H1 (cell line): ENCODE data around the gene CUEDC2. TPM values are rescaled to one million over a fixed set of nuclear protein-coding genes. Genes with fewer than 3 reads are reported as not detected.

Experiments
- CTCF ChIA-PET: fragments of 300-600 bp; sonication (Branson Sonifier 250); formaldehyde crosslinking; loops from one replicate; lab custom pipeline; 2021; ENCODE audit not compliant: partially characterized antibody; lab: Charles Lee
- POLR2A ChIA-PET: fragments of 300-600 bp; sonication (Branson Sonifier 250); formaldehyde crosslinking; loops from one replicate; lab custom pipeline; 2021; ENCODE audit warnings: inconsistent platforms; ENCODE audit not compliant: partially characterized antibody; lab: Charles Lee
- DNase-seq, 2 experiments: peaks; one replicate each; pipeline versions ENCODE4 v3.0.0 to v3.0.0-alpha.2; 2010 to 2022; ENCODE audit warnings: low spot score in 2 of 2, low read depth in 1 of 2, mixed read lengths in 1 of 2
- FAIRE-seq: peaks from 2 replicates; lab custom pipeline; 2011; peaks lifted over from hg19 to GRCh38; lab: Jason Lieb, UNC
- H2AFZ ChIP-seq: 2 replicates; pipeline ENCODE4 v1.8.1; 2012; ENCODE audit warnings: low read length, inconsistent platforms
- H2AK5ac ChIP-seq: 2 replicates; pipeline ENCODE4 v1.6.1; 2013; ENCODE audit warnings: low read depth, low read length
- H2BK120ac ChIP-seq: replicated peaks from 2 replicates; pipeline ENCODE3; 2013; ENCODE audit warnings: low read depth, low read length, inconsistent platforms
- H2BK12ac ChIP-seq: 2 replicates; pipeline ENCODE4 v1.6.1; 2013; ENCODE audit warnings: low read depth, low read length
- H2BK15ac ChIP-seq: 2 replicates; pipeline ENCODE4 v1.6.1; 2013; ENCODE audit warnings: low read length
- H2BK20ac ChIP-seq: 2 replicates; pipeline ENCODE4 v1.6.1; 2013; ENCODE audit warnings: low read length
- H2BK5ac ChIP-seq: 2 replicates; pipeline ENCODE4 v1.6.1; 2013; ENCODE audit warnings: low read depth, low read length
- H3K14ac ChIP-seq: 2 replicates; pipeline ENCODE4 v1.6.1; 2013; ENCODE audit warnings: inconsistent platforms; ENCODE audit not compliant: insufficient read length
- H3K18ac ChIP-seq: 2 replicates; pipeline ENCODE4 v1.6.1; 2013; ENCODE audit warnings: low read length; ENCODE audit errors: extremely low read depth
- H3K23ac ChIP-seq: 2 replicates; pipeline ENCODE4 v1.6.1; 2013; ENCODE audit warnings: inconsistent platforms; ENCODE audit not compliant: insufficient read length
- H3K23me2 ChIP-seq: 2 replicates; pipeline ENCODE4 v1.6.1; 2013; ENCODE audit warnings: low read depth, low read length
- H3K27ac ChIP-seq: 2 replicates; pipeline ENCODE4 v1.6.1; 2011; ENCODE audit warnings: low read depth, low read length, inconsistent platforms
- H3K27me3 ChIP-seq, 4 experiments: replicated peaks in 1 of 4; 1 replicate in 1 of 4; 2 replicates in 3 of 4; pipeline versions ENCODE4 v1.6.1 to v1.8.1; 2011 to 2013; ENCODE audit warnings: low read length in 3 of 4, mild to moderate bottlenecking in 3 of 4, inconsistent platforms in 2 of 4, mixed read lengths in 2 of 4, moderate library complexity in 1 of 4; ENCODE audit not compliant: control insufficient read depth in 3 of 4, insufficient read depth in 3 of 4; ENCODE audit errors: extremely low read depth in 1 of 4
- H3K36me3 ChIP-seq, 4 experiments: 2 replicates each; pipeline versions ENCODE4 v1.6.1 to v1.8.1; 2011 to 2013; ENCODE audit warnings: mild to moderate bottlenecking in 4 of 4, low read length in 3 of 4, moderate library complexity in 2 of 4, control low read depth in 1 of 4, inconsistent platforms in 1 of 4; ENCODE audit not compliant: insufficient read depth in 4 of 4, control insufficient read depth in 2 of 4
- H3K4ac ChIP-seq: replicated peaks from 2 replicates; pipeline ENCODE3; 2013; ENCODE audit warnings: low read length, low read depth, mixed read lengths, inconsistent platforms; ENCODE audit not compliant: insufficient read length
- H3K4me1 ChIP-seq, 4 experiments: replicated peaks in 1 of 4; 1 replicate in 1 of 4; 2 replicates in 3 of 4; pipeline versions ENCODE4 v1.6.1 to v1.8.1; 2011 to 2013; ENCODE audit warnings: low read length in 3 of 4, inconsistent platforms in 2 of 4, mixed read lengths in 1 of 4; ENCODE audit not compliant: insufficient read depth in 4 of 4, control insufficient read depth in 3 of 4
- H3K4me2 ChIP-seq, 2 experiments: 2 replicates each; pipeline versions ENCODE4 v1.6.1 to v1.8.1; 2011 to 2013; ENCODE audit warnings: low read depth in 2 of 2, low read length in 2 of 2, control low read depth in 1 of 2, inconsistent platforms in 1 of 2, mild to moderate bottlenecking in 1 of 2; ENCODE audit not compliant: insufficient read depth in 1 of 2
- H3K4me3 ChIP-seq, 4 experiments: fragments of 200-600, 300-600 bp in 1 of 4; sonication (generic), shearing (Covaris generic), sonication (Bioruptor Twin) in 1 of 4; 2 replicates each; pipeline versions ENCODE4 v1.5.1 to v1.8.1; 2011 to 2016; ENCODE audit warnings: low read length in 4 of 4, low read depth in 3 of 4, control low read depth in 2 of 4, inconsistent platforms in 2 of 4, mild to moderate bottlenecking in 2 of 4, mixed read lengths in 1 of 4, moderate library complexity in 1 of 4; ENCODE audit not compliant: insufficient read depth in 2 of 4; ENCODE audit errors: extremely low read depth in 1 of 4
- H3K56ac ChIP-seq: replicated peaks from 2 replicates; pipeline ENCODE3; 2013; ENCODE audit warnings: low read depth, mild to moderate bottlenecking, mixed read lengths, low read length, inconsistent platforms; ENCODE audit not compliant: insufficient read length
- H3K79me1 ChIP-seq: 2 replicates; pipeline ENCODE4 v1.6.1; 2013; ENCODE audit warnings: low read depth, low read length, control low read depth
- H3K79me2 ChIP-seq, 2 experiments: 2 replicates each; pipeline versions ENCODE4 v1.6.1 to v1.8.1; 2012 to 2013; ENCODE audit warnings: low read length in 2 of 2, mild to moderate bottlenecking in 2 of 2, inconsistent platforms in 1 of 2; ENCODE audit not compliant: insufficient read depth in 2 of 2, control insufficient read depth in 1 of 2
- H3K9ac ChIP-seq, 4 experiments: replicated peaks in 1 of 4; 1 replicate in 1 of 4; 2 replicates in 3 of 4; pipeline versions ENCODE4 v1.6.1 to v1.8.1; 2011 to 2013; ENCODE audit warnings: low read depth in 3 of 4, low read length in 3 of 4, control low read depth in 2 of 4, mild to moderate bottlenecking in 2 of 4, moderate library complexity in 2 of 4, inconsistent platforms in 1 of 4; ENCODE audit errors: extremely low read depth in 1 of 4
- H3K9me3 ChIP-seq, 2 experiments: 2 replicates each; pipeline versions ENCODE4 v1.6.1 to v1.8.1; 2012 to 2013; ENCODE audit warnings: mild to moderate bottlenecking in 2 of 2, moderate library complexity in 2 of 2, control low read depth in 1 of 2, inconsistent platforms in 1 of 2, low read depth in 1 of 2, low read length in 1 of 2, mixed read lengths in 1 of 2; ENCODE audit not compliant: insufficient read depth in 2 of 2
- H4K20me1 ChIP-seq, 2 experiments: replicated peaks in 1 of 2; 2 replicates each; pipeline versions ENCODE3 to v1.8.1; 2011 to 2013; ENCODE audit warnings: inconsistent platforms in 2 of 2, low read length in 2 of 2, mild to moderate bottlenecking in 1 of 2; ENCODE audit not compliant: insufficient read depth in 2 of 2, control insufficient read depth in 1 of 2
- H4K5ac ChIP-seq: 2 replicates; pipeline ENCODE4 v1.6.1; 2013; ENCODE audit warnings: low read length, low read depth, mixed read lengths, inconsistent platforms; ENCODE audit not compliant: insufficient read length
- H4K8ac ChIP-seq: 2 replicates; pipeline ENCODE4 v1.8.0; 2013; ENCODE audit warnings: mild to moderate bottlenecking, moderate library complexity, low read length, inconsistent platforms; ENCODE audit not compliant: insufficient read depth; ENCODE audit errors: extremely low read depth
- H4K91ac ChIP-seq: replicated peaks from 2 replicates; pipeline ENCODE3; 2013; ENCODE audit warnings: low read length, mixed read lengths, inconsistent platforms; ENCODE audit not compliant: insufficient read length
- ASH2L ChIP-seq: fragments of 200-600, 300-600 bp; sonication (generic); IDR thresholded peaks from one replicate; pipeline ENCODE4 v1.7.1; 2017; ENCODE audit warnings: low read length
- BCL11A ChIP-seq, 2 experiments: IDR thresholded peaks; one replicate each; pipeline ENCODE4 v1.6.1; 2011; ENCODE audit warnings: low read depth in 2 of 2, low read length in 2 of 2, mild to moderate bottlenecking in 2 of 2
- CBX8 ChIP-seq: fragments of 300-800, 300-1000 bp; sonication (generic); IDR thresholded peaks from 2 replicates; pipeline ENCODE4 v1.7.1; 2016; ENCODE audit warnings: low read depth, low read length, borderline replicate concordance
- EZH2 ChIP-seq: fragments of 200-600 bp; sonication (generic); IDR thresholded peaks from 2 replicates; pipeline ENCODE4 v1.7.1; 2012; ENCODE audit warnings: low read depth, mild to moderate bottlenecking, moderate library complexity, low read length, inconsistent platforms; ENCODE audit not compliant: severe bottlenecking
- PHF8 ChIP-seq: fragments of 200-600 bp; sonication (generic); conservative IDR thresholded peaks from 2 replicates; pipeline ENCODE4 v1.7.1; 2012; ENCODE audit warnings: low read depth, mild to moderate bottlenecking, inconsistent platforms, low read length, moderate library complexity
- POU5F1 ChIP-seq: IDR thresholded peaks from 2 replicates; pipeline ENCODE4 v1.6.1; 2011; ENCODE audit warnings: low read depth, mild to moderate bottlenecking, low read length, moderate library complexity
- WGBS, 2 experiments: shearing (Covaris generic) in 1 of 2; methylation state at CpG; one replicate each; pipeline versions ENCODE4 v1.1.6 to v1.1.7; 2013 to 2015; ENCODE audit warnings: low lambda C conversion rate in 2 of 2, mixed read lengths in 2 of 2, inconsistent platforms in 1 of 2, low coverage in 1 of 2, missing lambda C conversion rate in 1 of 2; ENCODE audit not compliant: insufficient replicate concordance in 2 of 2, insufficient coverage in 1 of 2, insufficient read length in 1 of 2; ENCODE audit errors: extremely low coverage in 1 of 2, missing lambda C conversion rate in 1 of 2; 5-methylcytosine and 5-hydroxymethylcytosine counted together
- polyA plus RNA-seq, 7 experiments: library from polyadenylated mRNA; depleted of rRNA in 3 of 7; stranded (reverse) in 5 of 7; unstranded in 2 of 7; fragments of >200 nt in 5 of 7; fragments of 200-250 nt in 2 of 7; gene quantifications; 1 replicate in 5 of 7; 2 replicates in 1 of 7; 4 replicates in 1 of 7; pipeline versions ENCODE4 v1.2.1 to v1.2.3, GENCODE V29; 2011 to 2013; ENCODE audit warnings: missing spikeins in 2 of 7, mixed read lengths in 2 of 7
- total RNA-seq: library from RNA; stranded (reverse); fragmentation: NEBNext Ultra II Directional; extraction: Animal tissue kit (Norgen Biotek cat#: 25700); gene quantifications from 2 replicates; pipeline ENCODE4 v1.2.1, GENCODE V29; 2021
- TF ChIP-seq, protein P1 (sequence below): IDR thresholded peaks from 2 replicates; pipeline ENCODE4 v1.6.1; 2012; ENCODE audit warnings: inconsistent platforms

CUEDC2 gene
- total and polyA plus RNA-seq, 2 of the 8 experiments (the other 6 are each of a cell fraction or from before 2014, with no cell fraction given), result 41.7 to 55.2 TPM

DNA sequence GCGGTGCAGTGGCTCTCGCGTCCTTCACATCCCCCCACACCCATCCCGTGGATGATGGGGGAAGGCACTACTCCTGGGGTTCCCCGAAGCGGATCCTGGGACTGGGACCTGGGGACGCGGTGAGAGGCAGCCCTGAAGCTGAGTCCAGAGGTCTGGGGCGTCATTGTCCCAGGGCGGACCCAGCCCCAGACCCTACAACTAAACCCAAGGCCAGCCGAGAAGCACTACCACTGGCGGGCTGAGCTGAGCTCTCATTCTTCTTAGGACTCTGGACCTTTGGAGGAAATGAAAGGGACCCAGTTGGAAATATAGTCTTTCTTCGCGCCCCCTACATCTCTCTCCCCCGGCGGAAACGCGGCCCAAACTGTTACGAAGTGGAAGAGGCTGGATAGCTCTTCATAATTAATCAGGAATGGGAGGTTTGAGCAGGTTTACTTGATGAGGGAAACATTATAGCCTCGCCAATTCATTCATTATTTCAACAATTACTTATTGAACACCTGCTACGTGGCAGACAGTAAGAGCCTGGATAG is 12.1 kb downstream of the CUEDC2 start:
- Histone ChIP-seq H3K23ac (no peak overlapping the region), H3K9me3 (no peaks in the 10 kb centered on the region), H3K4me1 (peaks cover 0 to 25% (median 10%) of the 10 kb centered on the region in 4 experiments; a peak in 5 of 7 replicates), H3K14ac (no peak overlapping the region), H3K9ac (no peak overlapping the region; a peak in 1 of 7 replicates), H4K8ac (no peak overlapping the region), H3K27me3 (no peaks in the 10 kb centered on the region), H3K23me2 (peaks cover 32% of the 10 kb centered on the region), H4K20me1 (peaks cover 5 to 9% of the 10 kb centered on the region in 2 experiments), H4K91ac (peak overlapping the region; percentile 5), H3K4ac (peak overlapping the region; percentile 50), H2BK12ac (no peak overlapping the region), H2BK5ac (no peak overlapping the region; the same call in 1 of the 2 replicates), H2BK120ac (no peak overlapping the region), H3K27ac (no peak overlapping the region), H3K79me2 (no peaks in the 10 kb centered on the region), H3K4me3 (peak overlapping the region; percentile 74 to 92 (median 80)), H3K79me1 (no peaks in the 10 kb centered on the region), H4K5ac (no peak overlapping the region), H3K36me3 (0 out of 8 replicates have a peak, but pooled peaks cover 0 to 3% (median 0%) of the 10 kb centered on the region in 4 experiments), H3K4me2 (peak overlapping the region; percentile 88 to 100), H2AFZ (peak overlapping the region; percentile 77; the same call in 1 of the 2 replicates), H2AK5ac (no peak overlapping the region), H3K18ac (no peak overlapping the region), H3K56ac (peak overlapping the region; percentile 19), H2BK15ac (no peak overlapping the region), H2BK20ac (no peak overlapping the region)
- WGBS, 2 experiments, result 1% methylated on average over 21 of the region's 21 CpGs; no CpG with 5 or more reads in 1 of the 2 experiments
- TF ChIP-seq ASH2L (no peak), PHF8 (no peak), BCL11A (IDR thresholded peaks at IDR 0.05; ENCODE audit: low read depth in 2 of 2, low read length in 2 of 2) (no peak), POU5F1 (no peak), EZH2 (peak; percentile 29), CBX8 (no peak)
- TF ChIP-seq, protein P1, sequence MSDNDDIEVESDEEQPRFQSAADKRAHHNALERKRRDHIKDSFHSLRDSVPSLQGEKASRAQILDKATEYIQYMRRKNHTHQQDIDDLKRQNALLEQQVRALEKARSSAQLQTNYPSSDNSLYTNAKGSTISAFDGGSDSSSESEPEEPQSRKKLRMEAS, result no peak
- ChIA-PET CTCF (interaction anchor here (0.6 to 9.5 kb wide), 19 partner anchors 10 to 1676 kb away, joined by 3 to 78 read pairs (median 7); partner anchors contain the start of genes C10orf95 and CUEDC2), POLR2A (interaction anchor here (0.6 to 7.9 kb wide), 14 partner anchors 9 to 269 kb away, joined by 3 to 56 read pairs (median 14); partner anchors contain the start of genes C10orf95, CUEDC2 and NFKB2)
- FAIRE-seq, result no peak
- DNase-seq, result no peak
